DND-41 (cell line): ENCODE data around the gene ZBP1.
A peak's percentile ranks its signal among the peaks of the same experiment; 100 is the strongest.

Experiments used
- ATAC-seq: fragments of 200-7000 bp; cut with Tn5 transposase; 3 replicates; pipeline ENCODE4 v1.9.1; 2021; ENCODE audit warnings: low read depth; ENCODE audit not compliant: insufficient read depth
- DNase-seq: peaks from one replicate; pipeline ENCODE4 v3.0.0-alpha.2; 2020
- H2AFZ ChIP-seq: 2 replicates; pipeline ENCODE4 v1.6.0; 2012; ENCODE audit warnings: low read depth, low read length
- H3K27ac ChIP-seq: 2 replicates; pipeline ENCODE4 v1.5.1; 2012; ENCODE audit warnings: low read length, inconsistent platforms
- H3K27me3 ChIP-seq: fragments of 200-600 bp; sonication (generic); 2 replicates; pipeline ENCODE4 v1.6.0; 2012; ENCODE audit warnings: low read length, mild to moderate bottlenecking, inconsistent platforms; ENCODE audit not compliant: insufficient read depth, poor library complexity
- H3K36me3 ChIP-seq: 2 replicates; pipeline ENCODE4 v1.5.1; 2012; ENCODE audit warnings: low read length, inconsistent platforms; ENCODE audit not compliant: insufficient read depth
- H3K4me1 ChIP-seq: 2 replicates; pipeline ENCODE4 v1.5.1; 2012; ENCODE audit warnings: mild to moderate bottlenecking, low read length; ENCODE audit not compliant: insufficient read depth
- H3K4me2 ChIP-seq: 2 replicates; pipeline ENCODE4 v1.6.0; 2012; ENCODE audit warnings: mild to moderate bottlenecking, moderate library complexity, low read length, inconsistent platforms; ENCODE audit not compliant: insufficient read depth
- H3K4me3 ChIP-seq, 2 experiments: fragments of 200-600 bp in 1 of 2; shearing (Covaris generic) in 1 of 2; 2 replicates each; pipeline ENCODE4 v1.5.1; 2012 to 2016; ENCODE audit warnings: inconsistent platforms in 2 of 2, low read length in 2 of 2, mild to moderate bottlenecking in 2 of 2, low read depth in 1 of 2, moderate library complexity in 1 of 2
- H3K79me2 ChIP-seq: 2 replicates; pipeline ENCODE4 v1.6.0; 2012; ENCODE audit warnings: low read length, inconsistent platforms; ENCODE audit not compliant: insufficient read depth
- H3K9ac ChIP-seq: 2 replicates; pipeline ENCODE4 v1.6.0; 2012; ENCODE audit warnings: low read depth, mild to moderate bottlenecking, inconsistent platforms, low read length, moderate library complexity
- H3K9me3 ChIP-seq: 2 replicates; pipeline ENCODE4 v1.5.1; 2012; ENCODE audit warnings: low read length, moderate library complexity, mild to moderate bottlenecking, inconsistent platforms; ENCODE audit not compliant: insufficient read depth, severe bottlenecking
- H4K20me1 ChIP-seq: 2 replicates; pipeline ENCODE4 v1.6.0; 2012; ENCODE audit warnings: low read length; ENCODE audit not compliant: insufficient read depth
- CTCF ChIP-seq: IDR thresholded peaks from 2 replicates; pipeline ENCODE4 v1.5.1; 2012; ENCODE audit warnings: borderline replicate concordance, low read length, moderate library complexity, mild to moderate bottlenecking; ENCODE audit not compliant: poor library complexity, severe bottlenecking; ENCODE audit errors: extremely low read depth
- EZH2 ChIP-seq: IDR thresholded peaks from 3 replicates; pipeline ENCODE4 v1.6.1; 2012; ENCODE audit warnings: borderline replicate concordance, low read depth, mild to moderate bottlenecking, moderate library complexity, low read length, inconsistent platforms; ENCODE audit not compliant: severe bottlenecking

The ZBP1 gene

GRCh38 chr20:57651881-57652605, 31.8 kb upstream of the ZBP1 start:
- Histone ChIP-seq H3K79me2 (no peaks in the 10 kb centered on the region), H3K4me3 (no peak overlapping the region), H3K9ac (no peak overlapping the region), H3K4me1 (no peaks in the 10 kb centered on the region), H4K20me1 (peaks cover 37% of the 10 kb centered on the region), H3K27ac (no peak overlapping the region), H3K36me3 (no peaks in the 10 kb centered on the region), H3K27me3 (peaks cover 43% of the 10 kb centered on the region), H3K4me2 (no peak overlapping the region), H2AFZ (no peak overlapping the region), H3K9me3 (no peaks in the 10 kb centered on the region)
- ATAC-seq, result no peak
- TF ChIP-seq CTCF (no peak), EZH2 (no peak)
- peak; percentile 11 for DNase-seq

GRCh38 chr20:57650756-57651483, 30.7 kb upstream of the ZBP1 start:
- DNase-seq (peak; percentile 1), ATAC-seq (no peak)
- no peak overlapping the region for H3K9ac ChIP-seq
- no peaks in the 10 kb centered on the region for H3K9me3 ChIP-seq
- H4K20me1 ChIP-seq, result peaks cover 26% of the 10 kb centered on the region
- no peak overlapping the region for H3K27ac ChIP-seq
- no peak overlapping the region for H3K4me2 ChIP-seq
- H2AFZ ChIP-seq, result no peak overlapping the region
- H3K36me3 ChIP-seq, result no peaks in the 10 kb centered on the region
- no peak for TF ChIP-seq EZH2
- no peak for TF ChIP-seq CTCF
- H3K4me1 ChIP-seq, result no peaks in the 10 kb centered on the region
- peaks cover 34% of the 10 kb centered on the region for H3K27me3 ChIP-seq
- H3K4me3 ChIP-seq, result no peak overlapping the region
- H3K79me2 ChIP-seq, result no peaks in the 10 kb centered on the region

- no peak for TF ChIP-seq CTCF
- DNase-seq (no peak), ATAC-seq (no peak)
- Histone ChIP-seq H3K9me3 (no peaks in the 10 kb centered on the region), H2AFZ (no peak overlapping the region), H4K20me1 (peaks cover 24% of the 10 kb centered on the region), H3K4me3 (no peak overlapping the region), H3K79me2 (no peaks in the 10 kb centered on the region), H3K36me3 (no peaks in the 10 kb centered on the region), H3K4me2 (no peak overlapping the region), H3K27ac (no peak overlapping the region), H3K4me1 (no peaks in the 10 kb centered on the region), H3K9ac (no peak overlapping the region), H3K27me3 (peaks cover 34% of the 10 kb centered on the region)
Observed at GRCh38 chr20:57650266-57650665, 30.0 kb upstream of the ZBP1 start.
